MM.1S (cell line): ENCODE data around the gene NREP.
A peak's percentile ranks its signal among the peaks of the same experiment; 100 is the strongest.

Source experiments
- DNase-seq: peaks from one replicate; pipeline ENCODE4 v3.0.0-alpha.2; 2015
- H2AFZ ChIP-seq: fragments of 300-600 bp; sonication (generic); 2 replicates; pipeline ENCODE4 v1.6.0; 2016; ENCODE audit warnings: antibody characterized with exemption, low read length
- H3F3A ChIP-seq: fragments of 300-600 bp; sonication (generic); 2 replicates; pipeline ENCODE4 v1.6.1; 2016; ENCODE audit warnings: mild to moderate bottlenecking, antibody characterized with exemption, low read length, moderate library complexity, mixed read lengths; ENCODE audit not compliant: insufficient read depth
- H3K27ac ChIP-seq: fragments of 300-600 bp; sonication (generic); 2 replicates; pipeline ENCODE4 v1.5.1; 2016; ENCODE audit warnings: mild to moderate bottlenecking, low read length
- H3K27me3 ChIP-seq: fragments of 300-600 bp; sonication (generic); replicated peaks from 2 replicates; pipeline ENCODE4 v1.6.0; 2016; ENCODE audit warnings: low read length; ENCODE audit not compliant: insufficient read depth
- H3K36me3 ChIP-seq: fragments of 300-600 bp; sonication (generic); replicated peaks from 2 replicates; pipeline ENCODE4 v1.6.1; 2016; ENCODE audit warnings: mild to moderate bottlenecking, low read length, mixed read lengths; ENCODE audit not compliant: insufficient read depth
- H3K4me1 ChIP-seq: fragments of 300-600 bp; sonication (generic); 2 replicates; pipeline ENCODE4 v1.6.1; 2016; ENCODE audit warnings: low read length, mixed read lengths
- H3K4me2 ChIP-seq: fragments of 300-600 bp; sonication (generic); 2 replicates; pipeline ENCODE4 v1.6.0; 2016; ENCODE audit warnings: low read depth, low read length
- H3K4me3 ChIP-seq: fragments of 300-600 bp; sonication (generic); 2 replicates; pipeline ENCODE4 v1.5.1; 2016; ENCODE audit warnings: low read length, mixed read lengths
- H3K79me2 ChIP-seq: fragments of 300-600 bp; sonication (generic); 2 replicates; pipeline ENCODE4 v1.6.1; 2016; ENCODE audit warnings: mixed run types, low read length, mixed read lengths
- H3K9ac ChIP-seq: fragments of 300-600 bp; sonication (generic); 2 replicates; pipeline ENCODE4 v1.6.1; 2016; ENCODE audit warnings: low read length, mixed read lengths
- H3K9me2 ChIP-seq: fragments of 300-600 bp; sonication (generic); replicated peaks from 2 replicates; pipeline ENCODE4 v1.6.1; 2016; ENCODE audit warnings: mild to moderate bottlenecking, low read length, mixed read lengths; ENCODE audit not compliant: insufficient read depth
- H3K9me3 ChIP-seq: fragments of 300-600 bp; sonication (generic); replicated peaks from 2 replicates; pipeline ENCODE4 v1.6.1; 2016; ENCODE audit warnings: mild to moderate bottlenecking, low read length, mixed read lengths; ENCODE audit not compliant: insufficient read depth
- H4K20me1 ChIP-seq: fragments of 300-600 bp; sonication (generic); 2 replicates; pipeline ENCODE4 v1.6.1; 2016; ENCODE audit warnings: mild to moderate bottlenecking, low read length, moderate library complexity, mixed read lengths; ENCODE audit not compliant: insufficient read depth
- EZH2 ChIP-seq: fragments of 300-600 bp; sonication (generic); optimal IDR thresholded peaks from 2 replicates; pipeline ENCODE3; 2017; ENCODE audit warnings: low read depth, mild to moderate bottlenecking, antibody characterized with exemption, low read length, mixed read lengths
- EZH2phosphoT487 ChIP-seq: fragments of 300-600 bp; sonication (generic); IDR thresholded peaks from 2 replicates; pipeline ENCODE4 v1.6.1; 2018; ENCODE audit warnings: antibody characterized with exemption, low read length
- TF ChIP-seq, protein P1 (sequence below): fragments of 300-600 bp; sonication (generic); IDR thresholded peaks from 2 replicates; pipeline ENCODE4 v1.5.1; 2016; ENCODE audit warnings: antibody characterized with exemption, low read length, mixed read lengths

Gene NREP

GRCh38 chr5:111753884-111754589 lies 3.0 kb downstream of the NREP start:
- H3K79me2 ChIP-seq: no peaks in the 10 kb centered on the region
- peak overlapping the region; percentile 56 for H3K4me2 ChIP-seq

GRCh38 chr5:111752426-111752965 lies 4.5 kb downstream of the NREP start:
- no peaks in the 10 kb centered on the region for H3K79me2 ChIP-seq
- no peak overlapping the region for H3K9ac ChIP-seq
- no peaks in the 10 kb centered on the region for H3K27me3 ChIP-seq
- no peak overlapping the region for H3K4me2 ChIP-seq
- no peaks in the 10 kb centered on the region for H3K9me3 ChIP-seq
- no peak overlapping the region for H3K27ac ChIP-seq
- peaks cover 32% of the 10 kb centered on the region for H3K4me1 ChIP-seq
- no peak for TF ChIP-seq EZH2phosphoT487
- TF ChIP-seq, protein P1, sequence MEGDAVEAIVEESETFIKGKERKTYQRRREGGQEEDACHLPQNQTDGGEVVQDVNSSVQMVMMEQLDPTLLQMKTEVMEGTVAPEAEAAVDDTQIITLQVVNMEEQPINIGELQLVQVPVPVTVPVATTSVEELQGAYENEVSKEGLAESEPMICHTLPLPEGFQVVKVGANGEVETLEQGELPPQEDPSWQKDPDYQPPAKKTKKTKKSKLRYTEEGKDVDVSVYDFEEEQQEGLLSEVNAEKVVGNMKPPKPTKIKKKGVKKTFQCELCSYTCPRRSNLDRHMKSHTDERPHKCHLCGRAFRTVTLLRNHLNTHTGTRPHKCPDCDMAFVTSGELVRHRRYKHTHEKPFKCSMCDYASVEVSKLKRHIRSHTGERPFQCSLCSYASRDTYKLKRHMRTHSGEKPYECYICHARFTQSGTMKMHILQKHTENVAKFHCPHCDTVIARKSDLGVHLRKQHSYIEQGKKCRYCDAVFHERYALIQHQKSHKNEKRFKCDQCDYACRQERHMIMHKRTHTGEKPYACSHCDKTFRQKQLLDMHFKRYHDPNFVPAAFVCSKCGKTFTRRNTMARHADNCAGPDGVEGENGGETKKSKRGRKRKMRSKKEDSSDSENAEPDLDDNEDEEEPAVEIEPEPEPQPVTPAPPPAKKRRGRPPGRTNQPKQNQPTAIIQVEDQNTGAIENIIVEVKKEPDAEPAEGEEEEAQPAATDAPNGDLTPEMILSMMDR: no peak
- no peak for TF ChIP-seq EZH2
- H3K4me3 ChIP-seq: no peak overlapping the region
- DNase-seq: no peak
- no peaks in the 10 kb centered on the region for H4K20me1 ChIP-seq
- H3K9me2 ChIP-seq: no peaks in the 10 kb centered on the region
- no peaks in the 10 kb centered on the region for H3K36me3 ChIP-seq
- H3F3A ChIP-seq: peaks cover 15% of the 10 kb centered on the region
- H2AFZ ChIP-seq: no peak overlapping the region

More at GRCh38 chr5:111753884-111754589, 3.0 kb downstream of the NREP start:
- TF ChIP-seq EZH2phosphoT487 (no peak), EZH2 (no peak)
- TF ChIP-seq, protein P1: no peak
- Histone ChIP-seq H3K4me3 (peak overlapping the region; percentile 6; the same call in 1 of the 2 replicates), H3F3A (peaks cover 23% of the 10 kb centered on the region), H3K27me3 (no peaks in the 10 kb centered on the region), H3K9me2 (no peaks in the 10 kb centered on the region), H4K20me1 (no peaks in the 10 kb centered on the region), H3K36me3 (no peaks in the 10 kb centered on the region), H3K9me3 (no peaks in the 10 kb centered on the region), H3K27ac (no peak overlapping the region), H3K4me1 (peaks cover 27% of the 10 kb centered on the region), H2AFZ (no peak overlapping the region), H3K9ac (no peak overlapping the region)
- DNase-seq: peak; percentile 59

DNA sequence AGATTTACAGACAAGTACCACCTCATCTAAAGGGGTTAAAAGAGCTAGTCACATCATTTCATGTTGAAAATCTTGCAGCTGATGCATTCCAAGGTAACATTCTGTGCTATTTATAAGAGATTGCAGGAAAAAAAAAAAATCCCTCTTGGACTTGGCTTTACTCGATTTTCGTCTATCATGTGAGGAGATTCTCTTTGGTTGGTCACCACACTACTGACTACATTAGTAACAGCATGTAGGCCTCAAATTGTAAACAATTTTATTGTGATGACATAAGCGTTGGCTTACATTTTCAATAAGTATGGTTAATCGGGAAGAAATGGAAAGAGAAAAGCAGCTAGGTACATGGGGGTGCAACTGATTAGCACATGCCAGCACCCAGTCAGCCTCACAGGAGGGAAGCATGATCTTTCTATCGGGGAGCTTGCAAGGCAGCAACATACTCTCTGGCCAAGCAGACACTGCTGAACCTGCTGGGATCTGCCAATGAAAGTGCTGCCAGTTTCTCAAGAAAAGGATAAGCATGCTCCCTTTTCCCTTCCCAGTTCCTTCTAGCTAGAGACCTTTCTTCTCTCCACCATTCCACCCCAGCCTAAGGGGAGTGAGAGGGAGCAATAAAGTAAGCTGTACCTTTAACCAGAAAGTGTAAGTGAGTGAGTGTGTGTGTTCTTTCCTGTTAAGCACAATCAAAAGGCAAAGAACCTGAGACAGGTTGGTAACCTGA lies 7.5 kb downstream of the NREP start:
- Histone ChIP-seq H3K27me3 (no peaks in the 10 kb centered on the region), H3K4me2 (no peak overlapping the region), H3K36me3 (no peaks in the 10 kb centered on the region), H3K4me3 (no peak overlapping the region), H3K9me3 (no peaks in the 10 kb centered on the region), H2AFZ (no peak overlapping the region), H3K79me2 (no peaks in the 10 kb centered on the region), H3K27ac (no peak overlapping the region), H3K9me2 (no peaks in the 10 kb centered on the region), H4K20me1 (no peaks in the 10 kb centered on the region), H3K4me1 (peaks cover 16% of the 10 kb centered on the region), H3K9ac (no peak overlapping the region), H3F3A (peaks cover under 1% of the 10 kb centered on the region; the same call in 1 of the 2 replicates)
- no peak for DNase-seq
- TF ChIP-seq, protein P1: no peak
- TF ChIP-seq EZH2 (no peak), EZH2phosphoT487 (no peak)
